A673 (cell line): ENCODE measurements around the gene JAG2. TPM values are rescaled to one million over a fixed set of nuclear protein-coding genes. Genes with fewer than 3 reads are reported as not detected.

Source experiments
- BruUV-seq: library from RNA; stranded (reverse); fragments of 400-500 nt; replicated peaks from 2 replicates; lab custom pipeline; 2021; lab: Mats Ljungman, UMichigan
- CTCF ChIA-PET: fragments of 300-600 bp; sonication (Branson Sonifier 250); formaldehyde crosslinking; loops from one replicate; lab custom pipeline; 2022; ENCODE audit warnings: antibody characterized with exemption; lab: Charles Lee
- POLR2A ChIA-PET: fragments of 300-600 bp; sonication (Branson Sonifier 250); formaldehyde crosslinking; loops from one replicate; lab custom pipeline; 2022; ENCODE audit warnings: antibody characterized with exemption; ENCODE audit not compliant: low non-redundant PET; lab: Charles Lee
- DNase-seq: peaks from one replicate; pipeline ENCODE4 v3.0.0-alpha.2; 2015; ENCODE audit warnings: low spot score
- H3K27ac ChIP-seq: fragments of 200-600 bp; sonication (generic); 2 replicates; pipeline ENCODE4 v1.5.1; 2016; ENCODE audit warnings: mixed run types, low read depth, mild to moderate bottlenecking, mixed read lengths, antibody characterized with exemption, low read length; ENCODE audit not compliant: poor library complexity, severe bottlenecking
- H3K27me3 ChIP-seq: fragments of 200-600 bp; sonication (generic); replicated peaks from 2 replicates; pipeline ENCODE4 v1.6.1; 2017; ENCODE audit warnings: mixed run types, low read depth, mild to moderate bottlenecking, mixed read lengths, antibody characterized with exemption, low read length; ENCODE audit not compliant: insufficient read depth, poor library complexity
- H3K36me3 ChIP-seq: fragments of 200-600 bp; sonication (generic); 2 replicates; pipeline ENCODE4 v1.6.1; 2016; ENCODE audit warnings: mixed run types, mild to moderate bottlenecking, mixed read lengths, antibody characterized with exemption, low read length; ENCODE audit not compliant: insufficient read depth, poor library complexity, severe bottlenecking
- H3K4me1 ChIP-seq: fragments of 200-600 bp; sonication (generic); 2 replicates; pipeline ENCODE4 v1.6.1; 2017; ENCODE audit warnings: mixed run types, mild to moderate bottlenecking, mixed read lengths, antibody characterized with exemption, low read length; ENCODE audit not compliant: insufficient read depth, poor library complexity, severe bottlenecking
- H3K4me3 ChIP-seq: fragments of 200-600 bp; sonication (generic); 2 replicates; pipeline ENCODE4 v1.5.1; 2016; ENCODE audit warnings: low read depth, mixed run types, mild to moderate bottlenecking, mixed read lengths, low read length; ENCODE audit not compliant: poor library complexity, severe bottlenecking
- H3K9me3 ChIP-seq: fragments of 200-600 bp; sonication (generic); 2 replicates; pipeline ENCODE4 v1.6.1; 2016; ENCODE audit warnings: mixed run types, low read depth, mild to moderate bottlenecking, mixed read lengths, antibody characterized with exemption, low read length; ENCODE audit not compliant: poor library complexity, severe bottlenecking
- EZH2 ChIP-seq: fragments of 200-600 bp; sonication (generic); IDR thresholded peaks from 2 replicates; pipeline ENCODE4 v1.6.1; 2017; ENCODE audit warnings: borderline replicate concordance, low read depth, mild to moderate bottlenecking, mixed read lengths, antibody characterized with exemption, low read length; ENCODE audit not compliant: poor library complexity, severe bottlenecking
- intact Hi-C: fragments of 100-400 bp; cut with micrococcal nuclease; formaldehyde crosslinking; loops from one replicate; pipeline ENCODE4 v1.10.0; 2022; ENCODE audit not compliant: unreplicated experiment
- total RNA-seq: library from RNA; stranded (reverse); gene quantifications from 2 replicates; pipeline ENCODE4 v1.2.3, GENCODE V29; 2021
- TF ChIP-seq, protein P1 (sequence below): fragments of 300-800, 200-600 bp; sonication (generic); conservative IDR thresholded peaks from 2 replicates; pipeline ENCODE4 v1.5.1; 2017; ENCODE audit warnings: low read depth, mild to moderate bottlenecking, antibody characterized with exemption, low read length, moderate library complexity, mixed read lengths

JAG2 gene
- total RNA-seq, 1 experiment from 2014 or later, result 14.3 TPM

DNA sequence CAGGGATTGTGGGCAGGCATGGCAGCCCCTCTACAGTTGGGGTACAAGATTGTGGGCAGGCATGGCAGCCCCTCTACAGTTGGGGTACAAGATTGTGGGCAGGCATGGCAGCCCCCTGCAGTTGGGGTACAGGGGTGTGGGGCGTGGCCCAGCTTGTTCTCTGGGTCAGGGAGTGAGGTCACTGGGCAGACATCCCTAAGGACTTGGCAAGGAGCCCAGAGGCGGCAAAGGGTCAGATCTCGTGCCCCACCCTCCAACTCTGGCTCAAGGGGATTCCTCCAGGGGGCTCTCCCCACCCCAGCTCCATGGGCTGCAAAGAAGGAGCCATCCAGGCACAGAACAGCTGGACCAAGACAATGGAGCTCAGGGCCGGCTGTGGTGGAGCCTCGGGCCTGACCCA lies 38.3 kb upstream of the JAG2 start:
- Histone ChIP-seq H3K4me3 (no peak overlapping the region), H3K27me3 (no peaks in the 10 kb centered on the region), H3K9me3 (no peaks in the 10 kb centered on the region), H3K27ac (no peak overlapping the region), H3K4me1 (peaks cover 4% of the 10 kb centered on the region), H3K36me3 (no peaks in the 10 kb centered on the region)
- TF ChIP-seq EZH2, result no peak
- TF ChIP-seq, protein P1, sequence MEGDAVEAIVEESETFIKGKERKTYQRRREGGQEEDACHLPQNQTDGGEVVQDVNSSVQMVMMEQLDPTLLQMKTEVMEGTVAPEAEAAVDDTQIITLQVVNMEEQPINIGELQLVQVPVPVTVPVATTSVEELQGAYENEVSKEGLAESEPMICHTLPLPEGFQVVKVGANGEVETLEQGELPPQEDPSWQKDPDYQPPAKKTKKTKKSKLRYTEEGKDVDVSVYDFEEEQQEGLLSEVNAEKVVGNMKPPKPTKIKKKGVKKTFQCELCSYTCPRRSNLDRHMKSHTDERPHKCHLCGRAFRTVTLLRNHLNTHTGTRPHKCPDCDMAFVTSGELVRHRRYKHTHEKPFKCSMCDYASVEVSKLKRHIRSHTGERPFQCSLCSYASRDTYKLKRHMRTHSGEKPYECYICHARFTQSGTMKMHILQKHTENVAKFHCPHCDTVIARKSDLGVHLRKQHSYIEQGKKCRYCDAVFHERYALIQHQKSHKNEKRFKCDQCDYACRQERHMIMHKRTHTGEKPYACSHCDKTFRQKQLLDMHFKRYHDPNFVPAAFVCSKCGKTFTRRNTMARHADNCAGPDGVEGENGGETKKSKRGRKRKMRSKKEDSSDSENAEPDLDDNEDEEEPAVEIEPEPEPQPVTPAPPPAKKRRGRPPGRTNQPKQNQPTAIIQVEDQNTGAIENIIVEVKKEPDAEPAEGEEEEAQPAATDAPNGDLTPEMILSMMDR, result no peak
- ChIA-PET POLR2A (no interaction called here), CTCF (no interaction called here)
- no TSS peak for BruUV-seq
- DNase-seq, result no peak
- intact Hi-C loops, result no loop called here

DNA sequence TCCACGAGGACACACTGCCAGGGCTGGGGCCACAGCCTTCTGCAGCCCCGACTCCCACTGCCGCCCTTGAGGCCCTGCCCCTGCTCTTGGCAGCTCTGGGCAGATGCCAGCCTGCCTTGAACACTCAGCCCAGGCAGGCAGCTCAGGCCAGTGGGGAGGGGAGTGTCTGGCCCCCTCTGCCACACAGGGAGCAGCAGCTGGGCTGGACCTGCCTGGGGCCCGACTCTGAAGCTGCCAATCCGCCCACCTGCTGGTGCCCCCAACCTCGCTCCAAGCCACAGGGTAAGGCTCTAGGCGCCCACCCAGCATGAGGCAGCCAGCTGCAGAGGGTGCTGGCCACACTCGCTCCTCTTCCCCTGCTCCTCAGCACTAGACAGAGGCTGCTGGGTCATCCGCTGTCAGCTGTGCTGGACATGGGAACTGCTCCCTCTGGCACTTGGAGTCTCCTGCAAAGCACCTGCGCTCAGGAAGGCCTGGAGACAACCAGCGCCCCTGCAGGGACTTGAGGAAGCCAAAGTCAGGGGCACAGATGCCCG lies 37.2 kb upstream of the JAG2 start:
- no peak for DNase-seq
- POLR2A ChIA-PET, result no interaction called here
- TF ChIP-seq, protein P1, result no peak
- TF ChIP-seq EZH2, result no peak
- Histone ChIP-seq H3K27me3 (no peaks in the 10 kb centered on the region), H3K9me3 (no peaks in the 10 kb centered on the region), H3K4me3 (no peak overlapping the region), H3K36me3 (no peaks in the 10 kb centered on the region), H3K27ac (no peak overlapping the region), H3K4me1 (peaks cover 4% of the 10 kb centered on the region)
- CTCF ChIA-PET, result no interaction called here
- intact Hi-C loops, result no loop called here
- no TSS peak for BruUV-seq

DNA sequence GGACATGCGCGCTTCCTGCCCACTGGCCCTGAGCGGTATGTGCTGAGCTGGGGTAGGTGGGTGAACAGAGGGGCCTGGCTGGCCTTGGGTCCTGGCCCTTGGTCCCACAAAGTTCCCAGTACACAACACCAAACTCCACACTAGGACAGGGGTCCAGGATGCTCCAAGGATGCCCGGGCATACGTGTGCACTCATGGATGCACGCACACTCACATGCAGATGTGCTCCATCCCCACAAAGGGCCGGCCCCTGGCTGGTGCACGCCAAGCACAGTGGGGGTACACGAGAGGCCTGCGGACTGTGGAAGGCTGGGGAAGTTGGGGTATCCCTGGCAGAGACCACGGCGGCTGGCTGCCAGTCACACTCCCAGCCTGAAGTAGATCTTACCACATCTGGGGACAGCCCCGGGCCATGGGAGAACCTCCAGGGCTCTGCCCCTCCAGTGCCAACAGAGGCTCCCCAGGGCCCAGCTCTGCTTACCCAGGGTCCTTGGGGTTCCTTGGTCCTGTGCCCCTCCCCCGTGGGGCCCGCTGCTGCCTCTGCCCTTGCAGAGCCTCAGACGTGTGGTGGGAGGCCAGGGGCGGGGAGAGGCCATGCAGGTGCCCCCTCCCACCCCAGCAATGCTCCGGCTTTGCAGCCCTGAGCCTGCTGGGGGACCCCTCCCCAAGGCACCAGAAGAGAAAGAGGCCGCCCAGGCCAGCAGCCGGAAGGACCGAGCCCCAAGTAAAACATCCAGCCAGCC lies 36.5 kb upstream of the JAG2 start:
- DNase-seq, result no peak
- ChIA-PET CTCF (no interaction called here), POLR2A (no interaction called here)
- no peak overlapping the region for H3K27ac ChIP-seq
- H3K9me3 ChIP-seq, result no peaks in the 10 kb centered on the region
- H3K4me3 ChIP-seq, result no peak overlapping the region
- BruUV-seq, result no TSS peak
- no peaks in the 10 kb centered on the region for H3K27me3 ChIP-seq
- TF ChIP-seq, protein P1, result no peak
- TF ChIP-seq EZH2, result no peak
- intact Hi-C loops, result no loop called here
- no peaks in the 10 kb centered on the region for H3K36me3 ChIP-seq
- H3K4me1 ChIP-seq, result peaks cover 4% of the 10 kb centered on the region
